ENCODE data around the gene TIPIN. TPM values are rescaled to one million over a fixed set of nuclear protein-coding genes. Genes with fewer than 3 reads are reported as not detected.

The TIPIN gene
- total and polyA plus RNA-seq, 3 donors from 2014 or later = 20.7 to 36.8 (median 31.7) TPM

- no peaks in the 10 kb centered on the region for H3K9me3 ChIP-seq
- H3K27ac ChIP-seq = no peak overlapping the region
- no peaks in the 10 kb centered on the region for H3K27me3 ChIP-seq
- H3K4me3 ChIP-seq = no peak overlapping the region
- no peak for DNase-seq
- 66 to 80% methylated on average over 4 of the region's 4 CpGs for WGBS, 2 donors
- intact Hi-C loops (cut with DNase I; ENCODE audit: low total_unique reads) = no loop called here
- no peak for TF ChIP-seq POLR2A (IDR thresholded peaks at IDR 0.05)
- TF ChIP-seq, protein P1, sequence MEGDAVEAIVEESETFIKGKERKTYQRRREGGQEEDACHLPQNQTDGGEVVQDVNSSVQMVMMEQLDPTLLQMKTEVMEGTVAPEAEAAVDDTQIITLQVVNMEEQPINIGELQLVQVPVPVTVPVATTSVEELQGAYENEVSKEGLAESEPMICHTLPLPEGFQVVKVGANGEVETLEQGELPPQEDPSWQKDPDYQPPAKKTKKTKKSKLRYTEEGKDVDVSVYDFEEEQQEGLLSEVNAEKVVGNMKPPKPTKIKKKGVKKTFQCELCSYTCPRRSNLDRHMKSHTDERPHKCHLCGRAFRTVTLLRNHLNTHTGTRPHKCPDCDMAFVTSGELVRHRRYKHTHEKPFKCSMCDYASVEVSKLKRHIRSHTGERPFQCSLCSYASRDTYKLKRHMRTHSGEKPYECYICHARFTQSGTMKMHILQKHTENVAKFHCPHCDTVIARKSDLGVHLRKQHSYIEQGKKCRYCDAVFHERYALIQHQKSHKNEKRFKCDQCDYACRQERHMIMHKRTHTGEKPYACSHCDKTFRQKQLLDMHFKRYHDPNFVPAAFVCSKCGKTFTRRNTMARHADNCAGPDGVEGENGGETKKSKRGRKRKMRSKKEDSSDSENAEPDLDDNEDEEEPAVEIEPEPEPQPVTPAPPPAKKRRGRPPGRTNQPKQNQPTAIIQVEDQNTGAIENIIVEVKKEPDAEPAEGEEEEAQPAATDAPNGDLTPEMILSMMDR (IDR thresholded peaks at IDR 0.05) = no peak
- H3K36me3 ChIP-seq (ENCODE audit: low read depth, missing control alignments) = no peaks in the 10 kb centered on the region
- H3K4me1 ChIP-seq = peaks cover 17% of the 10 kb centered on the region
Observed at GRCh38 chr15:66298803-66299251, 57.7 kb downstream of the TIPIN start.

GRCh38 chr15:66296186-66296585 lies 60.3 kb downstream of the TIPIN start:
- H3K9me3 ChIP-seq = no peaks in the 10 kb centered on the region
- DNase-seq = no peak
- no peak overlapping the region for H3K4me3 ChIP-seq
- 76 to 81% methylated on average over 5 of the region's 5 CpGs for WGBS, 2 donors
- H3K36me3 ChIP-seq (ENCODE audit: low read depth, missing control alignments) = no peaks in the 10 kb centered on the region
- TF ChIP-seq POLR2A (IDR thresholded peaks at IDR 0.05) = no peak
- TF ChIP-seq, protein P1 (IDR thresholded peaks at IDR 0.05) = no peak
- H3K27ac ChIP-seq = no peak overlapping the region
- no peaks in the 10 kb centered on the region for H3K27me3 ChIP-seq
- intact Hi-C loops (cut with DNase I; ENCODE audit: low total_unique reads) = no loop called here
- peaks cover 19% of the 10 kb centered on the region for H3K4me1 ChIP-seq

- Histone ChIP-seq H3K27me3 (no peaks in the 10 kb centered on the region), H3K9me3 (no peaks in the 10 kb centered on the region), H3K4me1 (peaks cover 19% of the 10 kb centered on the region), H3K4me3 (peak overlapping the region in 1 of 2 donors; percentile 78), H3K27ac (peak overlapping the region; percentile 95 to 96), H3K36me3 (ENCODE audit: low read depth, missing control alignments) (no peaks in the 10 kb centered on the region)
- intact Hi-C loops (cut with DNase I; ENCODE audit: low total_unique reads) = no loop called here
- no peak for DNase-seq
- 28 to 34% methylated on average over 3 of the region's 3 CpGs for WGBS, 2 donors
- TF ChIP-seq POLR2A (IDR thresholded peaks at IDR 0.05) = no peak
- TF ChIP-seq, protein P1 (IDR thresholded peaks at IDR 0.05) = no peak
Observed at GRCh38 chr15:66294932-66295235, 61.6 kb downstream of the TIPIN start.

- peaks cover 19% of the 10 kb centered on the region for H3K4me1 ChIP-seq
- no peak for TF ChIP-seq POLR2A (IDR thresholded peaks at IDR 0.05)
- TF ChIP-seq, protein P1 (IDR thresholded peaks at IDR 0.05) = no peak
Observed at GRCh38 chr15:66294157-66294931, 62.1 kb downstream of the TIPIN start.

More at GRCh38 chr15:66294157-66294931, 62.1 kb downstream of the TIPIN start:
- DNase-seq = peak; percentile 35
- H3K9me3 ChIP-seq = no peaks in the 10 kb centered on the region
- intact Hi-C loops (cut with DNase I; ENCODE audit: low total_unique reads) = no loop called here
- H3K27ac ChIP-seq = peak overlapping the region; percentile 95 to 96
- WGBS, 2 donors = 2 to 4% methylated on average over 7 to 15 of the region's 16 CpGs
- no peaks in the 10 kb centered on the region for H3K27me3 ChIP-seq
- no peaks in the 10 kb centered on the region for H3K36me3 ChIP-seq (ENCODE audit: low read depth, missing control alignments)
- peak overlapping the region; percentile 78 for H3K4me3 ChIP-seq
